GM18870 (cell line): ENCODE results near the gene MIB1.
A peak's percentile ranks its signal among the peaks of the same experiment; 100 is the strongest.
"Not testable (repeated sequence)": the region's sequence is repeated elsewhere in the genome, so short reads cannot be mapped to it uniquely, and the experiment has no call there.

Experiments
- ATAC-seq: cut with Tn5 transposase; IDR thresholded peaks from one replicate; pipeline ENCODE4 v1.9.1; 2021; ENCODE audit warnings: moderate library complexity; ENCODE audit not compliant: unreplicated experiment

MIB1 gene

DNA sequence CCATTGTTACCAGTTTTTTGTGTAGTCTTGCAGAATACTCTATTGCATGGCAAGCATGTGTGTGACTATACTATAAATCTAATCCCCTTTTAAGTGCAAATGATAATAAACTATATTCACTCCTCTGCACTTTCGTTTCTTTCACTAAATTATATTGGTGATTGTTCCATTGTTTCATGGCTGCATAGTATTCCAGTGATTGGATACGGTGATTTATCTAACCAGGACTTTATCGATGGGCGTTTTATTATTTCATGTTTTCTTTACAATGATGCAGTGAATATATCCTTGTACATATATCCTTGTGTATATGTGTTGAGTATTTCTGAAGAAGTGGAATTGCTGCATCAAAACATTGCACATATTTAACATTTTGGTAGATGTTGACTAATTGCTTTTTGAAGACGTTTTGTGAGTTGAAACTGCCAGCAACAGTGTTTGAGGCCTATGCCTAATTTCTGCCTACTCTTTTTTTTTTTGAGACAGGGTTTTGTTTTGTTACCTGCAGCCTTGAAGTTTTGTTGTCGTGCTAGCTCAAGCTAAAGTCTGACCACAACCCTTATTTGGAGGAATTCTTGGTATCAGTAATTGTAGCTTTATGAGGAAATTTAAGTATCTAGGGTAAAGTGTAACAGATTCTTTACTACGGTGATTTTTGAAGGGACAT, 2.7 kb downstream of the MIB1 start:
- no peak for ATAC-seq

DNA sequence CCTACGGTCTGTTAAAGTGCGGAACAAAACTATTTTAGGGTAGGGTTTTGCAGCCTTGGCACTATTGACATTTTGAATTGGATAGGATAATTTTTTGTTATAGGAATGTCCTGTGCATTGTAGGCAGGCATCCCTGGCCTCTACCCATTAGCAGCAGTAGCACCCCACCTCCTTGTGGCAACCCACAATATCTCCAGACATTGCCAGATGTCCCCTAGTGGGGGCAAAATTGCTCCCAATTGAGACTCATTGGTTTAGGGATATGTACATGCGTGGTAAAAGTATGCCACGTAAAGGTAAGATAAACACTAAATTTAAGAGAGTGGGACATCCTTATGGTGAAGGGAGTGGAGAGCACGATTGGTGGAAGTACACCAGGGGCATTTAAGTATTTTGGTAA, 4.6 kb downstream of the MIB1 start:
- no peak for ATAC-seq

DNA sequence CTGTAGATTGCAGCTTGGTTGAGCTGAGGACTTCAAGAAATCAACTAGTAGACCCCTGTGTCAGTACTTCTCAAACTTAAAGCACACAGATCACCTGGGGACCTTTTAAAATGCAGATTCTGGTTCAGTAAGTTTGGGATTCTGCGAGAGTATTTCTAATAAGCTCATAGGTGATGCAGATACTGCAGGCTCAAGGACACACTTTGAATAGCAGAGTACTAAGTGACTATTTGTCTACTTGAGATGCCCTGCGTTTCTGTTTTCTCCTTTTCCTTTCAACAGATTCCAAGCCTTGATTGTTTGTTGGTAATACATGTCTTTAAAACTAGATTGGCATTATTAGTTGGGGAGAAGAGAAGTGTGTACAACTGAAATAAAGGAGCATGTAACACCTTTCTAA, 6.7 kb downstream of the MIB1 start:
- no peak for ATAC-seq

DNA sequence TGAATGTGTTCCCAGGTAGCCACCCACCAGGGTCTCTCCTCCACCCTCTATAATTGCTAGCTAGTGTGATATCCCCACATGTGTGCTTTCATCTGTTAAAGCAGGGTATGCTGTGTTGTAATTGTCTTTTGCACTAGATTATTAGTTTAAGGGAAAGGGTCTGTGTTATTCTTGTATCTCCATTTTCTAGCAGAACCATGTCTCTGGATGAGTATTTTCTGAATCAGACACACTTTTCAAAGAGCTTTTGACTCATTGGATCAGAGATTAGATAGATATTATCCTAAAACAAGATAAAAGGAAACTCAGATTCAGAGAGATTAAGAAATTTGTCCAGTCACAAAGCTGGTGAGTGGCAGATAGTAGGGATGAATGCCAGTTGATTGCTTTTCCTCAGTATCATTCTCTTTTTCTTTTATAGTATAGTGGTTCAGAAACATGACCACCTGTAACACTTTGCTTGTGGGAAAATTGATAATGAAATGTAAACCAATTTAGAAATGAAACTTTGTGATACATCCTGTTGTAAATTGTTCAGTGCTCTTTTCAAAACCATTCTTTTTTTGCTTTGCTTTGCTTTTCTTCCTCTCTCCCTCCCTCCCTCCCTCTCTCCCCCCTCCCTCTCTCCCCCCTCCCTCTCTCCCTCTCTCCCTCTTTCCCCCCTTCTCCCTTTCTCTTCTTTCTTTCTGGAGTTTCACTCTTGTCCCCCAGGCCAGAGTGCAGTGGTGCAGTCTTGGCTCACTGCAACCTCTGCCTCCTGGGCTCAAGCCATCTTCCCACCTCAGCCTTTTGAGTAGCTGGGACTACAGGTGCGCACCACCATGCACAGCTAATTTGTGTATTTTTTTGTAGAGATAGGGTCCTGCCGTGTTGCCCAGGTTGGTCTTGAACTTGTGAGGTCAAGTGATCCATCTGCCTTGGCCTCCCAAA, 7.4 kb downstream of the MIB1 start:
- no peak for ATAC-seq

DNA sequence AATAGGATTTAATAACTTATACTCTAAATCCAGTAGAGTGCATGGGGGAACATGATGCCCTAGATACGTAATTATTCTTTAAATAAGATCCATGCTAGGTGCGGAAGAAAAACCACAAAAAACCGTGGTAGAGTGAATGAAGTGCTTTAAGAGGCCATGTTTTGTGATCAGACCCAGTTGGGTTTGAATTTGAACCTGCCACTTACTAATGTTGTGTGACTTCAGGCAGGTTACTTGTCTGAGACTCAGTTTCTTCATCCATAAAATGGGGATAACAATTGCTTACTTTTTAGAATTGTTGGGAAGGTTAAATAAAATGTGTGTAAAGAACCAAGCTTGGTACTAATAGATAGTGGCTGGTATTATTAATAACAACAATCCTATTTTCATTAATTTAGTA, 17.2 kb downstream of the MIB1 start:
- ATAC-seq: no peak

DNA sequence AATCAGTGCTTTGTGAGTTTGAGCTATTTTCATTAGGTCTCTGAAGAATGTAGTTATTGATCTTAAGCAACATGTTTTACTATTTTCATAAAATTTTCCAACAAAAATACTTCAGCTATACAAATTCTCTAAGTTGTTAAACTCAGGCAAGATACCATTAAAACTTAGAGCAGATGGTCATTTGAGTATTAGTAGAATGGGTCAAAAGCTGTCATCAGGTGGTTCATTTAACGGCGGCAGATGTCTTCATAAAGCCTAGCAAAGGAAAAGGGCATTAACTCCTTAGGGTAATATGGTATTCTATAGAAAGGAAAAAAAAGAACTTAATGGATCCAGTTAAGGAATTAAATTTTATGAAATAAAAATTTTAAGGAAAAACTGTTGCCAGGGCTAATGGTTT, 19.2 kb downstream of the MIB1 start:
- ATAC-seq: no peak

DNA sequence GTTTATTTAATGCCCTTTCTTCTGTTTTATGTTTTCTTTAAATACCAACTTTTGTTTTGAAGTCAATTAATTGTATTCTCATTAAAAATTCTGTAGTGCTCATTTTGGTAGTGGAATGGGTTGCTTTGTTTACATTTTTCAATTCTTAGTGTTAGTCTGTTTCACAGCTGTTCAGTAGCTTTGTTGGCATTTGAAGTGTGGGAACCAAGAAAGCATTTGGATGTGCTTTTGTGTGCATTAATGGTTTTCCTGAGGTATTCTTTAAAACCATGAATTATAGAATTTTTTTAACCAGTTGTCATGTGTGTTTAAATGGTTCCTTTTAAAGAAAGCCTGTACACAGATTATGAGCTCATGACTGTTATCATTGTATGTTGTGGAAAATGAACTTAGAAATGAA, 19.7 kb downstream of the MIB1 start:
- ATAC-seq: no peak

DNA sequence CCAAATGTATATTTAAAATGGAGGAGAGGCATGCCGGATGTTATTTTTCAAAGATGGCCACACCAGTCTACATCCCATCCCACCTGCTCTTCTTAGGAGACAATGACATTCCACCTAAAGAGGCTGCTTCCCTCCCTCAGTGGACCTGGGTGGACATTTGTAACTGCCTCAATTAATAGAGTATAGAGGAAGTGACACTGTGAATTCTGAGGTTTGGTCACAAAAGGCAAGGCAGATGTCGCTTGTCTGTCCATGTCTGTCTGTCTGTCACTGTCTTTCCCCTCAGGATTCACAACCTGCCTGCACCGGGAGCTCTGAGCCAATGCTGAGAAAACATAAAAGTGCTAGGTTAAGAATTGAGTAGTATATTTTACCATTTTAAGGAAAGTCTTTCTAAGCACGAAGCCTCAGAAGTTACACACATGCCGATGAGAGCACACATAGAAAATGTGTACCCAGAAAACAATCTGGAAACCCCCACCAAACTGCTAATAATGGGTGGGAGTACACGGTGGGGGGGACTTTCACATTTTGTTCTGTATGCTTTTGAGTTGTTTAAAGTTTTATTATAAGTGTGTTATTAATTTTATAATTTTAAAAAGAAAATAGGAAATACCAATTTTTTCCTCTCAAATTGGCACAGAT, 21.0 kb downstream of the MIB1 start:
- no peak for ATAC-seq

DNA sequence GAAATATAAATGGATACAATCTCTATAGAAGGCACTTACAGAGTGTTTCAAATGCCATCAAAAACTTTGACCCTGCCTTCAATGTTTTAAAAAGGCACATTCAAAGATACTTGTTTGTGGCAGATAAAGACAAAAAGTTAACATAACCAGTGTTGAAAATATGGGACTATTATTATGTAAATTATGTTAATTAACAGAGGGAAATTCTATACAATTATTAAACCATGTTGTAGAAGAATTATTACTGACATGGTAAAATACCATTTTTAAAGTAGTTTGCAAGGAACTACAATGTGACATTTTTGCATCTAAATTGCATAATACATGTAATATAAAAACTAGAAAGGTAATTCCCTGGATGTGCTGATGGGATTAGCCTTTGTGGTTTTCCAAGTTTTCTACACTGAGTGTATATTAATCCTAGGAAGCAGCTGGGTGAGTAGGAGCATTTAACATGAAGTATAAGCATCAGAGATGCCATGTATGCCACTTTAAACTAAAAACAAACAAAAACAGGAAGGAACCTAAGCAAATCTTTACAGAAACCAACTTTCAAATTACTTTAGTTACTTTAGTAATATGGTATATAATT, 21.7 kb downstream of the MIB1 start:
- ATAC-seq: no peak

DNA sequence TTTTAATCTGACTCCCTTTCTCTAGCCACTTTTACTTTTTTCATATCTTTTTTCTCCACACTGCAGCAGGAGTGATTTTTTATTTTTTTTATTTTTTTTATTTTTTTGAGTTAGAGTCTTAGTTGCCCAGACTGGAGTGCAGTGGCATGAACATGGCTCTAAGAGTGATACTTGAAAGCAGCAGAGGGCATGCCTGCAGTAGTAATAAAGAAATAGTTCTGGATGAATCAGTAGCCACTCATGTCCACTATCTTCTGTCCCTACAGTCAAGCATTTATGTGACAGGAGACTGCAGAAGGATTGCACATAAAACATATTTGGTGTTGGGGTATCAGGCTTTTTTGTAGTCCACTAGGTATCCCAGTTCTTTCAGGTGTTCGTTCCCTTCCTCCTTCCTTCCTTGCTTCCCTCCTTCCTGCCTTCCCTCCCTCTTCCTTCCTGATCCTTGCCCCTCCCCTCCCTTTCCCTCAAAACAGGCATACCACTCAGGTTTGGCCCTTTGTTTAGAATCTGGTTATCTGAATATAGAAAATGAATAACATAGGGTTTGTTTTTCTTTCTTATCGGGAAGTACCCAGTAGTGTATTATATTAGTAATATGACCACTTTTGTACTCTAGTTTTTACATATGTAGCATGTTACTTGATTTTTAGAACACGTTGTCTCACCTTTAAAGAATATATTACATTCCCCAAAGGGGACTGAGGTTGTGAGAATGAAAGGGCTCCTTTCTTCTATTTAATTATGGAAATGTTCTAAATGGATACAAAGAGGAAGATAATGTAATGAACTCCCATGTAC, 23.5 kb downstream of the MIB1 start:
- no peak for ATAC-seq

DNA sequence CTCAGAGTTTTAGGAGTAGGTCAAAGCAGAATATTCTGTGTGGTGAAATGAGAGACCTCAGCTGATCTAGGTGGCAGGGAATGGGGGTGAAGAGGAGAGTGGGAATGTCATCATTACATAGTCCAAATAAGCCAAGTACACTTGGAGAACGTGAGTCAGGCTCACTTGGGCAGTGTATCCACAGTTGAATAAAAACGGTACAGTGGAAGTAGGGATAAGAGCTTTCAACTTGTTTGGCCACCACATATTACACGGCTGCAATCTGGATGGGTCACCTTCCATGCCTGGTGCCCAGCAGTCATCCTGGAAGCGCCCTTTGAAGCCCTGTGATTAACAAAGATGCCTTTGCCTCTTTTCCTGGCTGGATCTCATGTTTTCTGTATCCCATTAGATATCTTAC, 28.6 kb downstream of the MIB1 start:
- ATAC-seq: no peak

DNA sequence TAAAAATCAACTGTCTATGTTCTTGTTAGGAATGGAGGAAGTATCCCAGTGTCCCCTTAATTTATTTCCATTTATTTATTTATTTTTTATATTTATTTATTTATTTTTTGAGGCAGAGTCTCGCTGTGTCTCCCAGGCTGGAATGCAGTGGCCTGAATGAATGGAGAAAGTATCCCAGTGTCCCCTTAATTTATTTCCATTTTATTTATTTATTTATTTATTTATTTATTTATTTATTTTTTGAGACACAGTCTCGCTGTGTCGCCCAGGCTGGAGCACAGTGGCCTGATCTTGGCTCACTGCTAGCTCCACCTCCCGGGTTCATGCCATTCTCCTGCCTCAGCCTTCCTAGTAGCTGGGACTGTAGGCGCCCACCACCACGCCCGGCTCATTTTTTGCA, 34.1 kb downstream of the MIB1 start:
- ATAC-seq: no peak

DNA sequence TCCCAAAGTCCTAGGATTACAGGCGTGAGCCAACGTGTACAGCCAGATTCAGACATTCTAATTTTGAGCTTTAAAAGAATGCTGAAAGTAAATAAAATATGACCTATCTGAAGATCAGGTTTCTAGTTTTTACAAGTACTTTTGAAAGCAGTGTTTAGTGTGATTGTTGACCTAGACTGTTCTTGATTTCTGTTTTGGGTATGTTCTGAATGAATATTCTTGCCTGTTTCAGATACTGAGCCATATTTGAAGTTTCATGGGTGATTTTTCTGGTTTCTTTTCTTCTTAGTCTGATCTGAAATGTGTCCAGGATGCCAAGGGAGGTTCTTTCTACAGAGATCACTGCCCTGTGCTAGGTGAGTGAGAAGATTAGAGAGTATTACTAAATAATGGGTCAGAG, 37.2 kb downstream of the MIB1 start:
- ATAC-seq: peak; percentile 75

DNA sequence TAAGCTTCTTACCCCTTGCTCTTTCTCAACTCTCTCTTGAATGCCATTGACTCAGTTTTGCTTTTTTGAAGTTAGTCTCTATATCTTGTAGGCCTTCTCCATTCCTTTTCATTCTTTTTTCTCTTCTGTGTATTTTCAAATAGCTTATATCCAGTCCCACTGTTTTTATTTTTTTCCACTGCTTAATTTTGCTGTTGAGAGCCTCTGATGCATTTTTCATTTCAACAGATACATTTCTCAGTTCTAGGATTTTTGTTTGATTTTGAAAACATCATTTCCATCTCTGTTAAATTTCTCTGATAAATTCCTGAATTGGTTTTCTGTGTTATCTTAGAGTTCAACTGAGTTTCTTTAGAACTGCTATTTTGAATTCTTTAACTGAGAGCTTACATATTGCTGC, 45.9 kb downstream of the MIB1 start:
- no peak for ATAC-seq

DNA sequence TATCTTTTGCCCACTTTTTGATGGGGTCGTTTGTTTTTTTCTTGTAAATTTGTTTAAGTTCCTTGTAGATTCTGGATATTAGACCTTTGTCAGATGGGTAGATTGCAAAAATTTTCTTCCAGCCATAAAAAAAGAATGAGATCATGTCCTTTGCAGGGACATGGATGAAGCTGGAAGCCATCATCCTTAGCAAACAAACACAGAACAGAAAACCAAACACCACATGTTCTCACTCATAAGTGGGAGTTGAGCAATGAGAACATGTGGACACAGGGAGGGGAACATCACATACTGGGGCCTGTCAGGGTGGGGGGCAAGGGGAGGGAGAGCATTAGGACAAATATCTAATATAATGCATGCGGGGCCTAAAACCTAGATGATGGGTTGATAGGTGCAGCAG, 55.5 kb downstream of the MIB1 start:
- ATAC-seq: not testable (repeated sequence)

DNA sequence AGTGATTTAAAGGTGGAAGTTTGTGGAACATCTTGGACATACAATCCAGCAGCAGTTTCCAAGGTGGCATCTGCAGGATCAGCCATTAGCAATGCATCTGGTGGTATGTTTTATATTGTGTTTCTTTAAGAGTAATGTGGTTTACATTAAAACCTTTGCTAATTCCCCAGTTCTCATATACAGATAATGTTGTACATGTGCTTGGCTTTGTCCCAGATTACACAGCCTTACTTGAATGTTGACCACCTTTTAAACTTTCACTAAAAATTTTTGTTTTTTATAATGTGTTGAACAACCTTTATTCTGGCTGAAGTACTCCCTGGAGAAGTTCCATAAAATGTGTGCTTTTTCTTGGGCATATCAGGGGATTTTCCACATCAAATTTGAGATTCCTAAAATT, 57.5 kb downstream of the MIB1 start:
- no peak for ATAC-seq

DNA sequence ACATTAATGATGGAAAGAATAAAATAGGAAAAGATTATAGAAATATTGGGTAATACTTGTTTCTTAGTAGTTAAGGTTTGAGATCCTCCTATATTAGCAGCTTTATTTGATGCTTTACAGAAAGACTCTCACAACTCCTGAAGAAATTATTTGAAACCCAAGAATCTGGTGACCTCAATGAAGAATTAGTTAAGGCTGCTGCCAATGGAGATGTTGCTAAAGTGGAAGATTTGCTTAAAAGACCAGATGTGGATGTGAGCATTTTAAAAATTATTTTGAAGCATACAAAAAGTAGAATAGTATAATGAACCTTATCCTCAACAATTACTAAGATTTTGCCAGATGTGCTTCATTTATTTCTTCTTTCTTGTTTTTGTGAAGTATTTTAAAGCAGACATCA, 59.1 kb downstream of the MIB1 start:
- no peak for ATAC-seq

DNA sequence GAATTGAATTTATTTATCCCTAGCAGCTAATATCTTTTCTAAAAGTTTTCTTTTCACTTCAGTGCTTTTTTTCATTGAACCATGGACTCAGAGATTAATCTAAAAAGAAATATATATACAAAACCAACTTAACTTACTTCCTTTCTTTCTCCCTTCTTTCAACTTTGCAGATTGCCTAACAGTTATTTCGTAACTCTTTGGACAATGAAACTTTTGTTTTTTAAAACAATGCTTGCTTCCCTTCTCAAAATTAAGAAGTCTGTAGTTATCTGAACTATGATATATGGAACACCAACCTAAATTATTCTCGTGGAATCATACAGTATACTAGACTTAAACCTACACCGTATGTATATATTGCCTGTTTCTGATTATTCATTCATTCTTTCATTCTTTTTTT, 62.9 kb downstream of the MIB1 start:
- ATAC-seq: no peak

DNA sequence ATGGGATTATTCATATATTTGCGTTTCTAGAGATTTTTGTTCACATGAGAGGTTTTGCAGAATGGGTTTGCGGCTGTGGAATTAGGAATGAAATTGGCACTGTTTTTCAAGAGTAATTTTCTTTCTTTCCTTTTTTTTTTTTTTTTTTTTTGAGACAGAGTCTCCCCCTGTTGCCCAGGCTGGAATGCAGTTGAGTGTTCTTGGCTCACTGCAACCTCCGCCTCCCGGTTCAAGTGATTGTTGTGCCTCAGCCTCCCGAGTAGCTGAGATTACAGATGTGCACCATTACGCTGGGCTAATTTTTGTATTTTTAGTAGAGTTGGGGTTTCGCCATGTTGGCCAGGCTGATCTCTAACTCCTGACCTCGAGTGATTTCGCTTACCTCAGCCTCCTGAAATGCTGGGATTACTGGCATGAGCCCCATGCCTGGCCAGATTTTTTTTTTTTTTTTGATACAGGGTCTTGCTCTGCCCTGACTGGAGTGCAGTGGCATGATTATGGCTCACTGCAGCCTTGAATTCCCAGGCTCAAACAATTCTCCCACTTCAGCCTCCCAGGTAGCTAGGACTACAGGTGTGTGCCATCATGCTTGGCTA, 65.3 kb downstream of the MIB1 start:
- no peak for ATAC-seq

DNA sequence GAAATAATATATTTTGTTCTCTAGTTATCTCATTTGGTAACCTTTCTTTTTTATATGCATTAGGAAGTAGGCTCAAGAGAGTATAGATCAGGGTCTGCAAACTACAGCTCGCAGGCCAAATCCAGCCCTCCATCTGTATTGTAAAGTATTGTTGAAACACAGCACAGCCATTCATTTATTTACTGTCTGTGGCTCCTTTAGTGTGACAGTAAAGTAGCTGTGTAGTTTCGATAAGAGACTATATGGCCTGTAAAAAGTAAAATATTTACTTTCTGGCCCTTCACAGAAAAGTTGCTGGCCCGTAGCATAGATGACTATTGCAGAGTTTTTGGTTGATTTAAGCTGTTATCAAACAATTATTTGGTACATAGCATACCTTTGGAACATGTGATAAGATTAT, 67.6 kb downstream of the MIB1 start:
- no peak for ATAC-seq
